HFFc6 (cell line): ENCODE measurements around the gene SLC1A3. TPM values are rescaled to one million over a fixed set of nuclear protein-coding genes. Genes with fewer than 3 reads are reported as not detected.

Source experiments
- DNase-seq: peaks from one replicate; pipeline ENCODE4 v3.0.0-alpha.2; 2018
- H3K27ac Mint-ChIP-seq: 2 replicates; pipeline ENCODE4 v1.8.0; 2020; ENCODE audit warnings: mild to moderate bottlenecking, mixed read lengths
- H3K27me3 Mint-ChIP-seq: 2 replicates; pipeline ENCODE4 v1.8.0; 2021; ENCODE audit warnings: mild to moderate bottlenecking, moderate library complexity, mixed read lengths; ENCODE audit not compliant: insufficient read depth
- H3K36me3 Mint-ChIP-seq: 2 replicates; pipeline ENCODE4 v1.8.0; 2021; ENCODE audit warnings: low read depth, mixed read lengths
- H3K4me1 Mint-ChIP-seq: 2 replicates; pipeline ENCODE4 v1.8.0; 2020; ENCODE audit warnings: low read depth, mixed read lengths
- H3K4me3 Mint-ChIP-seq: 2 replicates; pipeline ENCODE4 v1.8.0; 2020; ENCODE audit warnings: mild to moderate bottlenecking, moderate library complexity, mixed read lengths
- H3K9me3 Mint-ChIP-seq: 2 replicates; pipeline ENCODE4 v1.8.0; 2020; ENCODE audit warnings: mild to moderate bottlenecking, mixed read lengths
- CTCF ChIP-seq: fragments of 200-600 bp; sonication (generic); IDR thresholded peaks from 2 replicates; pipeline ENCODE4 v1.5.0; 2021; ENCODE audit warnings: antibody characterized with exemption, mild to moderate bottlenecking
- total RNA-seq, 6 experiments: library from RNA; stranded (reverse); fragmentation: NEBNext Ultra II Directional; extraction: Animal tissue kit (Norgen Biotek cat#: 25700); gene quantifications; 2 replicates in 1 of 6; 3 replicates in 5 of 6; pipeline ENCODE4 v1.2.3, GENCODE V29; 2021

Gene SLC1A3
- total RNA-seq, 6 experiments from 2014 or later: 0.14 TPM; not detected in 5

GRCh38 chr5:36630201-36631145, 24.1 kb downstream of the SLC1A3 start:
- Mint-ChIP-seq H3K4me3 (no peak overlapping the region), H3K4me1 (no peaks in the 10 kb centered on the region), H3K9me3 (no peaks in the 10 kb centered on the region), H3K27me3 (peaks cover 16% of the 10 kb centered on the region), H3K36me3 (no peaks in the 10 kb centered on the region), H3K27ac (no peak overlapping the region)
- DNase-seq: no peak
- TF ChIP-seq CTCF: no peak

DNA sequence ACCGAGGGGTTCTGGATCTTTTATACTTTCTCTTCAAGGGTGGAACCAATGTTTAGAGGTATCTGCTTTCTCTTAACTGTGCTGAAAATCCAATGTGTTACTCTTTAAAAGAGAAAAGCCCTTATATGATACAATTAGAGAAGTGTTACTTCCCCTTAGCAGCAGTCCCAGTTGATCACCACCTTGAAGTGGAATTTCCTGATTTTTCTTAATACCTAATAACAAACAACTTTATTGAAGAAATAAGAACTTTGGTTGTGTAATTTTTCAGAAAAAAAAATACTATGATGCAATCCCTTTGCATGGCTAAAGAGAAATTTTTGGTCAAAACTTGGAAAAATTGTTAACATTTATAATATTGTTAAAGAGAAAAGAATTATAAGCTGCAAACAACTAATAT, 24.7 kb downstream of the SLC1A3 start:
- peaks cover 16% of the 10 kb centered on the region for H3K27me3 Mint-ChIP-seq
- no peak for TF ChIP-seq CTCF
- no peak overlapping the region for H3K27ac Mint-ChIP-seq
- no peaks in the 10 kb centered on the region for H3K4me1 Mint-ChIP-seq
- no peaks in the 10 kb centered on the region for H3K36me3 Mint-ChIP-seq
- no peak for DNase-seq
- no peak overlapping the region for H3K4me3 Mint-ChIP-seq
- no peaks in the 10 kb centered on the region for H3K9me3 Mint-ChIP-seq

DNA sequence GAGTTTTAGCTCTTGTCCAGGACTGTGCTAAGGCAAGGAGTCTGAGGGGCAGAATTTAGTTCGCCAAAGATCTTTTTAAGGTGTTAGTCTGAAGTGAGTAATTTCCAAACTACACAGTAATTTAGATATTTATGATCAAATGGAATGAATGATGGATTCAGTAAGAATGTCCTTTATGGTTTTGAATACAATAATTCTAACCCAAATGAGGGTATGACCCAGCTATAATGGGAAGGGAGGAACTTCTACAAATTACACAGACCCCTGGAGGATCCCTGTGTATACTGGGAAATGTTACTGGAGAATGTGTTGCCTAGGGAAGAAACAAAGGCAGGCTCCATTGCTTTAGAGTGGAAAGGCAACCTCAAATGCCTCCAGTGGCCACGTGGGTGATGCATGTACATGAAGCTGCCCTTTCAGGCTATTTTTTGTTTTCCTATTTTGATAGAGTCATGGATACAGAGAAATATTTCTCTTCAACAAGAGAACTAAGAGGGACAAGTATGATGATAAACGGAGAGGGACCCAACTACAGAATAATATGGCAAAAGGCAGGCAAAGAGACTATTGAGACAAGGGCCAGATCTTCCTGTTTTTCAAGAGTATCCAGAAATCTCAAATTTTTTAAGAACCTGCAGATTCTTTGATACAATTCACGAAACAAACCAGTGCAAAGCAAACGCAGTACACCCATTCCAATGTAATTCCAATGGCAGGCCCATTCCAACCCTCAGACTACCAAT, 25.4 kb downstream of the SLC1A3 start:
- no peak for DNase-seq
- Mint-ChIP-seq H3K4me3 (no peak overlapping the region), H3K9me3 (no peaks in the 10 kb centered on the region), H3K36me3 (no peaks in the 10 kb centered on the region), H3K4me1 (no peaks in the 10 kb centered on the region), H3K27me3 (peaks cover 16% of the 10 kb centered on the region), H3K27ac (no peak overlapping the region)
- no peak for TF ChIP-seq CTCF

DNA sequence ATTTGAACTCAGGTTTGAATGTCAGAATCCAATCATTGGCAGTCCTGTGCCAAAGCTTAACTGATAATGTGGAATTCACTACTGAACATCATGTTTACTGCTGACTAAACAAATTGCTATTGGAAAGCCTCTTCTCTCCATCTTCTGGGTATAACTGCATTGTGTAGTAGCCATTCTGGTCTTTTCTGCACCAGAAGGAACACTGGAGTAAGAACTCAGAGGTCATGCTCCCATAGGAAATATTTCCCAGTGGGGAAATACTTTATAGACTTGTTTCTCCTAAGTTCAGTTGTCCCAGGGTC, 25.9 kb downstream of the SLC1A3 start:
- no peak overlapping the region for H3K27ac Mint-ChIP-seq
- TF ChIP-seq CTCF: no peak

GRCh38 chr5:36635721-36636390, 29.4 kb downstream of the SLC1A3 start:
- H3K9me3 Mint-ChIP-seq: no peaks in the 10 kb centered on the region
- H3K4me3 Mint-ChIP-seq: no peak overlapping the region
- peaks cover 16% of the 10 kb centered on the region for H3K27me3 Mint-ChIP-seq
- H3K27ac Mint-ChIP-seq: no peak overlapping the region
- H3K4me1 Mint-ChIP-seq: peaks cover 5% of the 10 kb centered on the region; the same call in 1 of the 2 replicates
- H3K36me3 Mint-ChIP-seq: no peaks in the 10 kb centered on the region
- DNase-seq: no peak
- no peak for TF ChIP-seq CTCF

More for the DNA sequence above, 25.9 kb downstream of the SLC1A3 start:
- H3K9me3 Mint-ChIP-seq: no peaks in the 10 kb centered on the region
- DNase-seq: no peak
- no peaks in the 10 kb centered on the region for H3K4me1 Mint-ChIP-seq
- H3K4me3 Mint-ChIP-seq: no peak overlapping the region
- H3K36me3 Mint-ChIP-seq: no peaks in the 10 kb centered on the region
- peaks cover 16% of the 10 kb centered on the region for H3K27me3 Mint-ChIP-seq
